ENCODE results near the gene CBX3.

- TF ChIP-seq EZH2 (IDR thresholded peaks at IDR 0.05; ENCODE audit: low read depth, unreplicated experiment) (no peak), CTCF (conservative IDR thresholded peaks at IDR 0.05; ENCODE audit: low read depth in 2 of 2) (no peak), EZH2phosphoT487 (IDR thresholded peaks at IDR 0.05; ENCODE audit: unreplicated experiment) (no peak), ZNF331 (CRISPR knock-in tag; IDR thresholded peaks at IDR 0.05; ENCODE audit: low read depth) (no peak; the same call in 1 of the 2 replicates), CREB1 (CRISPR knock-in tag; IDR thresholded peaks at IDR 0.05; ENCODE audit: low read depth) (no peak), REST (IDR thresholded peaks at IDR 0.05; ENCODE audit: unreplicated experiment) (no peak)
Measured at GRCh38 chr7:26186364-26187311, 14.9 kb upstream of the CBX3 start.

Data from GM23338 (cell line).